ENCODE data around the gene TTC39B.
"Not testable (repeated sequence)": the region's sequence is repeated elsewhere in the genome, so short reads cannot be mapped to it uniquely, and the experiment has no call there.

GRCh38 chr9:15322695-15323094 lies 15.7 kb upstream of the TTC39B start:
- TF ChIP-seq, protein P1, sequence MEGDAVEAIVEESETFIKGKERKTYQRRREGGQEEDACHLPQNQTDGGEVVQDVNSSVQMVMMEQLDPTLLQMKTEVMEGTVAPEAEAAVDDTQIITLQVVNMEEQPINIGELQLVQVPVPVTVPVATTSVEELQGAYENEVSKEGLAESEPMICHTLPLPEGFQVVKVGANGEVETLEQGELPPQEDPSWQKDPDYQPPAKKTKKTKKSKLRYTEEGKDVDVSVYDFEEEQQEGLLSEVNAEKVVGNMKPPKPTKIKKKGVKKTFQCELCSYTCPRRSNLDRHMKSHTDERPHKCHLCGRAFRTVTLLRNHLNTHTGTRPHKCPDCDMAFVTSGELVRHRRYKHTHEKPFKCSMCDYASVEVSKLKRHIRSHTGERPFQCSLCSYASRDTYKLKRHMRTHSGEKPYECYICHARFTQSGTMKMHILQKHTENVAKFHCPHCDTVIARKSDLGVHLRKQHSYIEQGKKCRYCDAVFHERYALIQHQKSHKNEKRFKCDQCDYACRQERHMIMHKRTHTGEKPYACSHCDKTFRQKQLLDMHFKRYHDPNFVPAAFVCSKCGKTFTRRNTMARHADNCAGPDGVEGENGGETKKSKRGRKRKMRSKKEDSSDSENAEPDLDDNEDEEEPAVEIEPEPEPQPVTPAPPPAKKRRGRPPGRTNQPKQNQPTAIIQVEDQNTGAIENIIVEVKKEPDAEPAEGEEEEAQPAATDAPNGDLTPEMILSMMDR (IDR thresholded peaks at IDR 0.05), result not testable (repeated sequence)
- not testable (repeated sequence) for TF ChIP-seq POLR2A (IDR thresholded peaks at IDR 0.05)

Data from heart left ventricle (tissue), 13 donors.